Stimulated activated naive CD4-positive, alpha-beta T cell treated with Interleukin-2 at 50 U/mL for 16 hours (primary cell): ENCODE data around the gene FCHO2.
"Not testable (repeated sequence)": the region's sequence is repeated elsewhere in the genome, so short reads cannot be mapped to it uniquely, and the experiment has no call there.

Experiments used
- DNase-seq: peaks from one replicate; lab custom pipeline; 2025; lab: John Stamatoyannopoulos, UW

Gene FCHO2

GRCh38 chr5:72956324-72957140 is 691 bp downstream of the FCHO2 start:
- DNase-seq: no peak

GRCh38 chr5:72957337-72957736 is 1.5 kb downstream of the FCHO2 start:
- no peak for DNase-seq

- no peak for DNase-seq
These were observed 3.4 kb downstream of the FCHO2 start for GRCh38 chr5:72959257-72959656.

- DNase-seq: not testable (repeated sequence)
These were observed 18.6 kb downstream of the FCHO2 start for GRCh38 chr5:72974481-72974880.

- DNase-seq: not testable (repeated sequence)
These were observed 21.0 kb downstream of the FCHO2 start for GRCh38 chr5:72976810-72977209.

GRCh38 chr5:72985719-72986118 is 29.9 kb downstream of the FCHO2 start:
- DNase-seq: no peak

- no peak for DNase-seq
These were observed 32.9 kb downstream of the FCHO2 start for GRCh38 chr5:72988769-72989168.

- DNase-seq: no peak
These were observed 35.6 kb downstream of the FCHO2 start for GRCh38 chr5:72991394-72991793.

GRCh38 chr5:72994578-72994977 is 38.7 kb downstream of the FCHO2 start:
- DNase-seq: no peak

- DNase-seq: no peak
These were observed 40.8 kb downstream of the FCHO2 start for GRCh38 chr5:72996632-72997031.

GRCh38 chr5:72999916-73000315 is 44.1 kb downstream of the FCHO2 start:
- no peak for DNase-seq

- no peak for DNase-seq
These were observed 50.0 kb downstream of the FCHO2 start for GRCh38 chr5:73005886-73006285.

GRCh38 chr5:73007051-73007450 is 51.2 kb downstream of the FCHO2 start:
- no peak for DNase-seq

- DNase-seq: no peak
These were observed 53.0 kb downstream of the FCHO2 start for GRCh38 chr5:73008831-73009230.

- not testable (repeated sequence) for DNase-seq
These were observed 55.8 kb downstream of the FCHO2 start for GRCh38 chr5:73011612-73012011.

GRCh38 chr5:73018892-73019291 is 63.1 kb downstream of the FCHO2 start:
- no peak for DNase-seq

GRCh38 chr5:73019766-73020165 is 63.9 kb downstream of the FCHO2 start:
- DNase-seq: no peak

- no peak for DNase-seq
These were observed 66.8 kb downstream of the FCHO2 start for GRCh38 chr5:73022471-73023169.

GRCh38 chr5:73024946-73025544 is 69.2 kb downstream of the FCHO2 start:
- not testable (repeated sequence) for DNase-seq

GRCh38 chr5:73027361-73027760 is 71.5 kb downstream of the FCHO2 start:
- no peak for DNase-seq

GRCh38 chr5:73027816-73028215 is 72.0 kb downstream of the FCHO2 start:
- no peak for DNase-seq

- no peak for DNase-seq
These were observed 73.3 kb downstream of the FCHO2 start for GRCh38 chr5:73028991-73029595.

GRCh38 chr5:73030531-73030930 is 74.7 kb downstream of the FCHO2 start:
- DNase-seq: no peak
